PC-9 (cell line): ENCODE results near the gene GSTA5. TPM values are rescaled to one million over a fixed set of nuclear protein-coding genes. Genes with fewer than 3 reads are reported as not detected.
"Not testable (repeated sequence)": the region's sequence is repeated elsewhere in the genome, so short reads cannot be mapped to it uniquely, and the experiment has no call there.

ENCODE experiments used
- BruUV-seq: library from RNA; stranded (reverse); fragments of 400-500 nt; replicated peaks from 2 replicates; lab custom pipeline; 2021; lab: Mats Ljungman, UMichigan
- CTCF ChIA-PET: fragments of 300-600 bp; sonication (Branson Sonifier 250); formaldehyde crosslinking; loops from one replicate; lab custom pipeline; 2022; ENCODE audit warnings: antibody characterized with exemption; lab: Charles Lee
- POLR2A ChIA-PET: fragments of 300-600 bp; sonication (Branson Sonifier 250); formaldehyde crosslinking; loops from one replicate; lab custom pipeline; 2022; ENCODE audit warnings: antibody characterized with exemption; ENCODE audit not compliant: unreplicated experiment; lab: Charles Lee
- DNase-seq, 2 experiments: peaks; one replicate each; pipeline versions ENCODE4 v3.0.0 to v3.0.0-alpha.2; 2015 to 2022; ENCODE audit warnings: mixed read lengths in 1 of 2
- H2AFZ ChIP-seq: fragments of 200-600 bp; sonication (generic); 2 replicates; pipeline ENCODE4 v1.8.1; 2017; ENCODE audit warnings: antibody characterized with exemption
- H3F3A ChIP-seq: fragments of 200-600 bp; sonication (generic); 2 replicates; pipeline ENCODE4 v1.8.1; 2017; ENCODE audit warnings: antibody characterized with exemption, mild to moderate bottlenecking, low read depth; ENCODE audit not compliant: insufficient read depth
- H3K27ac ChIP-seq: fragments of 200-600 bp; sonication (generic); 2 replicates; pipeline ENCODE4 v1.6.1; 2016; ENCODE audit warnings: mixed run types
- H3K27me3 ChIP-seq: fragments of 200-600 bp; sonication (generic); 2 replicates; pipeline ENCODE4 v1.6.1; 2016; ENCODE audit warnings: low read depth, mixed run types; ENCODE audit not compliant: insufficient read depth
- H3K36me3 ChIP-seq: fragments of 200-600 bp; sonication (generic); 2 replicates; pipeline ENCODE4 v1.6.1; 2016; ENCODE audit warnings: low read depth, mixed run types
- H3K4me1 ChIP-seq: fragments of 200-600 bp; sonication (generic); replicated peaks from 2 replicates; pipeline ENCODE4 v1.6.1; 2016; ENCODE audit warnings: mixed run types; ENCODE audit not compliant: insufficient read depth
- H3K4me2 ChIP-seq: fragments of 200-600 bp; sonication (generic); 2 replicates; pipeline ENCODE4 v1.6.1; 2017; ENCODE audit warnings: mixed run types
- H3K4me3 ChIP-seq: fragments of 200-600 bp; sonication (generic); 2 replicates; pipeline ENCODE4 v1.6.1; 2016; ENCODE audit warnings: mixed run types
- H3K79me2 ChIP-seq: fragments of 200-600 bp; sonication (generic); 2 replicates; pipeline ENCODE4 v1.6.1; 2017; ENCODE audit warnings: low read depth, mixed run types
- H3K9me2 ChIP-seq: fragments of 200-600 bp; sonication (generic); 2 replicates; pipeline ENCODE4 v1.8.1; 2017; ENCODE audit warnings: mild to moderate bottlenecking; ENCODE audit not compliant: insufficient read depth
- H3K9me3 ChIP-seq: fragments of 200-600 bp; sonication (generic); 2 replicates; pipeline ENCODE4 v1.8.1; 2016; ENCODE audit warnings: low read depth; ENCODE audit not compliant: insufficient read depth
- H4K20me1 ChIP-seq: fragments of 200-600 bp; sonication (generic); 2 replicates; pipeline ENCODE4 v1.8.1; 2017; ENCODE audit not compliant: insufficient read depth
- CTCF ChIP-seq: fragments of 200-600 bp; sonication (generic); conservative IDR thresholded peaks from 2 replicates; pipeline ENCODE4 v1.6.1; 2017; ENCODE audit warnings: mixed run types, antibody characterized with exemption, mild to moderate bottlenecking, moderate library complexity
- EZH2 ChIP-seq: fragments of 200-600 bp; sonication (generic); IDR thresholded peaks from 2 replicates; pipeline ENCODE4 v1.8.0; 2017; ENCODE audit warnings: antibody characterized with exemption, low read depth
- intact Hi-C: fragments of 100-400 bp; cut with micrococcal nuclease; formaldehyde crosslinking; loops from one replicate; pipeline ENCODE4 v1.10.0; 2022; ENCODE audit not compliant: unreplicated experiment
- total RNA-seq: library from RNA; stranded (reverse); gene quantifications from 2 replicates; pipeline ENCODE4 v1.2.3, GENCODE V29; 2021

The GSTA5 gene
- total RNA-seq, 1 experiment from 2014 or later = not detected

- Histone ChIP-seq H3K9me3 (no peaks in the 10 kb centered on the region), H3K4me2 (no peak overlapping the region), H3K36me3 (no peaks in the 10 kb centered on the region), H3K27me3 (no peaks in the 10 kb centered on the region), H3K4me1 (no peaks in the 10 kb centered on the region; the same call in 1 of the 2 replicates), H3K79me2 (no peaks in the 10 kb centered on the region), H3K9me2 (no peaks in the 10 kb centered on the region), H3K27ac (no peak overlapping the region), H2AFZ (no peak overlapping the region), H3F3A (no peaks in the 10 kb centered on the region), H3K4me3 (no peak overlapping the region), H4K20me1 (no peaks in the 10 kb centered on the region)
- POLR2A ChIA-PET = no interaction called here
- BruUV-seq = no TSS peak
- TF ChIP-seq EZH2 (no peak), CTCF (no peak)
- CTCF ChIA-PET = no interaction called here
- intact Hi-C loops = no loop called here
- DNase-seq = no peak
Observed at GRCh38 chr6:52858416-52858815, 17.8 kb upstream of the GSTA5 start.

- H4K20me1 ChIP-seq, BruUV-seq, H3K27me3 ChIP-seq, H3K4me3 ChIP-seq, H3K9me2 ChIP-seq, H3K9me3 ChIP-seq, H3F3A ChIP-seq, H3K4me1 ChIP-seq, H3K36me3 ChIP-seq, H3K79me2 ChIP-seq, H3K27ac ChIP-seq, intact Hi-C loops: not testable (repeated sequence)
- H2AFZ ChIP-seq = 0 out of 2 replicates have a peak overlapping the region, but pooled peaks have one; percentile 7
- ChIA-PET POLR2A (interaction anchor here (0.5 kb wide), 1 partner anchor 565 kb away, joined by 4 read pairs; no protein-coding TSS in a partner anchor), CTCF (interaction anchor here (0.7 kb wide), 1 partner anchor 112 kb away, joined by 6 read pairs; no protein-coding TSS in a partner anchor)
- DNase-seq = peak; percentile 64 to 80
- H3K4me2 ChIP-seq = peak overlapping the region; percentile 29; the same call in 1 of the 2 replicates
Observed at GRCh38 chr6:52856137-52856536, 15.5 kb upstream of the GSTA5 start.

- Histone ChIP-seq H3K79me2 (no peaks in the 10 kb centered on the region), H2AFZ (no peak overlapping the region), H3K36me3 (no peaks in the 10 kb centered on the region), H3K4me3 (no peak overlapping the region), H3K9me3 (no peaks in the 10 kb centered on the region), H3K27me3 (no peaks in the 10 kb centered on the region), H3K4me1 (no peaks in the 10 kb centered on the region), H3K27ac (no peak overlapping the region), H4K20me1 (no peaks in the 10 kb centered on the region), H3K4me2 (no peak overlapping the region), H3K9me2 (no peaks in the 10 kb centered on the region), H3F3A (no peaks in the 10 kb centered on the region)
- intact Hi-C loops = no loop called here
- CTCF ChIA-PET = no interaction called here
- no peak for TF ChIP-seq CTCF
- no peak for TF ChIP-seq EZH2
- POLR2A ChIA-PET = no interaction called here
- BruUV-seq = no TSS peak
- DNase-seq = no peak
Observed at GRCh38 chr6:52849137-52849536, 8.5 kb upstream of the GSTA5 start.

- H3K4me2 ChIP-seq = no peak overlapping the region
- no peak overlapping the region for H3K27ac ChIP-seq
- ChIA-PET CTCF (no interaction called here), POLR2A (no interaction called here)
- no peaks in the 10 kb centered on the region for H3K79me2 ChIP-seq
- H3K9me3 ChIP-seq = no peaks in the 10 kb centered on the region
- no TSS peak for BruUV-seq
- no peak for TF ChIP-seq EZH2
- TF ChIP-seq CTCF = no peak
- no peaks in the 10 kb centered on the region for H3K9me2 ChIP-seq
- H4K20me1 ChIP-seq = no peaks in the 10 kb centered on the region
- no peaks in the 10 kb centered on the region for H3K4me1 ChIP-seq
- H3F3A ChIP-seq = no peaks in the 10 kb centered on the region
- H3K4me3 ChIP-seq = no peak overlapping the region
- DNase-seq = no peak
- no peak overlapping the region for H2AFZ ChIP-seq
- intact Hi-C loops = no loop called here
- H3K27me3 ChIP-seq = no peaks in the 10 kb centered on the region
- H3K36me3 ChIP-seq = no peaks in the 10 kb centered on the region
Observed at GRCh38 chr6:52846002-52846401, 5.4 kb upstream of the GSTA5 start.
